GM19397 (cell line): ENCODE data around the gene IRAK2.

Experiments
- ATAC-seq: cut with Tn5 transposase; IDR thresholded peaks from one replicate; pipeline ENCODE4 v1.9.1; 2021; ENCODE audit warnings: mild to moderate bottlenecking, moderate library complexity; ENCODE audit not compliant: unreplicated experiment

Gene IRAK2

DNA sequence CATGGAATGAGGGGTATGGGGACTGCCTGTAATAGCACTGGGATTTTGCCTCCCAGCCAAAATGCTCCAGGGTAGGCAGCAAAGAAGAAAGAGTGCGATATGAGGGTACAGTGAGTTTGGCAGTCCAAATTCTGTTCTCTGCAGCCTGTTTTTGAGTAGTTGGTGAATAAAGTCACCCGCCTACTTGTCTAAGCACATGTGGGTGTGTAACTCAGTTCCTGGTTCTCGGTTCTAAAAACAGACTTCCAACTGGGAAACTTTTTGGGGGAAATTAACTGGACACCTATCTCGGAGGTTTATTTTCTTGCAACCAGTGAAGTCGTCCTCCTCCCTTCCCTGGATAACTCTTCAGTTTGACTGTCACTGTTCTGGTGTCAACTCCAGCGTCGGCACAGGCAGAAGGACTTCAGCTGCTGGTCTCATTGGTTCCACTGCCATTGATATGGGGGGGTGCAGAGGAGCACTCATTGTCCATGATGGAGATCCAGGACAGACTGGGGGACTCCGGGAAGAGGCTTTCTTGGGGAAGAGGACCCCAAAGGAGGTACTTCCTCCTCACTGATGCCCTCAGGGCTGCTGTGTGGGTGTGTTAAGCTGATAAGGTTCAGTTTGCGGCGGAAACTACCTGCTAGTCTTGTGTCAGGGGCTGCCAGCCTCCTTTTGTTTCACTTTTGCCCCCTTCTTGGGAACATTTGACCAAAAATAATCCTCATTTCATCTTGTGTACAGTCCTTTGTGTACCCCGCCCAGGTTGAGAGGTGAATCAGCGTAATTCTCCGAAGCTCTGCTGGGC is 114.9 kb downstream of the IRAK2 start:
- ATAC-seq = no peak

DNA sequence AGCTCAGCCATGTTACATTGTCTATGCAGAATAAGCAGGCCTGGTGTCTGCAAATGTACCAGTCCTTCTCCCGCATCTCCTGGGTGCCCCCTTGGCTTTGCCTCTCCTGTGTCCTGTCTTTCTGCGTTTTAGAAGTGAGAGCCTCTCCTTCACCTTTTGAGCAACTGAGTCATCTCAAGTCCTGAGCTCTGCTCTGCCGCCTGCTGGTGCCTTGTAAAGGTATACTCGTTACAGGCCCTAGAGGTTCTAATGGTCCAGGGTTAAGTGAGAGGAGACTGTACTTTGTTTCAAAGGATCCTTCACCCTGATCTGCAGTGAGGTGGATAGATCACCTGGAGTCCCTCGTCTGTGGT is 115.4 kb downstream of the IRAK2 start:
- no peak for ATAC-seq

- no peak for ATAC-seq
Measured at GRCh38 chr3:10280571-10280970, 115.9 kb downstream of the IRAK2 start.

DNA sequence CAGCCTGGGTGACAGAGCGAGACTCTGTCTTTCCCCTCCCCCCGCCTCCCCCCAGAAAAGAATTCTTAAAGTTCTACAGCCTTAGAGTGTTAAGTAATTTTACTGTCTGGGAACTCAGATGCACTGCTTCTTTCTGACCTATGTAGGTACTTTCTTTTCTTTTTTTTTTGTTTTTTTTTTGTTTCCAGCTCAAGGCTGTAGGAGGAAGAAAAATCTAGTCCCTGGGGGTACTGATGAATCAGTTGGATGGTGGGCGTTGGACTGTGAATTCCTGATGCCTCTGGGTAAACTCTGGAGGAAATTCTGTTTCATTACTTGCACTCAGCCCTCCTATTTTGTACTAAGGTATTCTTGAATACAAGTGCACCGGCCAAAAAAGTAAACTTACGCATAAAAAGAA is 117.2 kb downstream of the IRAK2 start:
- no peak for ATAC-seq

GRCh38 chr3:10283638-10284037 is 118.9 kb downstream of the IRAK2 start:
- ATAC-seq = no peak

- ATAC-seq = no peak
Measured at GRCh38 chr3:10284496-10284895, 119.8 kb downstream of the IRAK2 start.

- no peak for ATAC-seq
Measured at GRCh38 chr3:10285272-10286132, 120.8 kb downstream of the IRAK2 start.

DNA sequence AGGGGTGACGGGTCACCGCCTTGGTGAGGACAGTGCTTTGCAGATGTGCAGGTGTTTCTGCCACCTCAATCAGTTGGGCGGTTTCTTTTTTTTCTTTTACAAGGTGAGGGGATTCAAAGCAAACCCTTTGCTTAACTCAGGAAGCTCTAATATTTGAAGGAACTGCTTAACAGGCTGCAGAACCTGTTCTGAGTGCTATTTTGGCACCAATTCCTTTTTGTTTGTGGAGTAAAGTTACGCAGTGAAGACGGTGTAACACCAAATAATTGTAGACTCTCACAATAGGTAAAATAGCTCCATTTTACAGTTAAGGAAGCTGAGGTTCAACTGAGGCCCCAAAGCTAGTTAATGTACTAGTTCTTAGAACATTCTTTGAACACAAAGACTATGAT is 121.4 kb downstream of the IRAK2 start:
- ATAC-seq = no peak

DNA sequence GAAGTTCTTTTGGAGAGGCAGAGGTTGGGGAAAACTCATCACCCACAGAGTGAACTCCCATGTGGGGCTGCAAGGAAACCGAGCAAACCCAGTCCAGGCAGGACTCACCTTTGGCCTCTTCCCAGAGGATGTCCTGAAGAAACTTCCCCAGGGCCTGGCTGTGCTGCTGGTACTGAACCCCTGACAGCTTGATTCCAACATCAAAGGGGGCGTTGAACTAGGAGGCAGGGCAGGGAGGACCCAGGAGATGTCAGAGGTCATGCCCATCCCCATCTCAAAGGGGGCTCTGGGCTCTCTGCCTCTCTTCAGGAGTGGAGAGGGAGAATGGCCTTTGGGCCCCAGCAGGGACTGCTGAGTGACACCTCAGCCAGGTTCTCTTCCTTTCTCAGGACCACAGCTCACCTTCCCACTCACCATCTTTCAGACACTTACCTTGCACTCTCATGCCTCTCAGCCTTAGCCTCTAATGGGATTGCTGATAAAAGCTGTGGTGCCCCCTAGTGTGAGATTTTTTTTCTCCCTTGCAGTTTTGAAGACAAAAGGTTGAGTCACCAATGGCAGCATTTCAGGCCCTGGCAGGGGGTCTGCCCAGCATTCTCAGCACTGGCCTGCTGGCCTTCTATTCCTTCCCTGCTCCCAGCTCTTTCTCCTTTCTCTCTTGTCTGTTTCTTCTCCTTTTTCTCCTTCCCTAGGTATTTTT is 122.0 kb downstream of the IRAK2 start:
- ATAC-seq = no peak

DNA sequence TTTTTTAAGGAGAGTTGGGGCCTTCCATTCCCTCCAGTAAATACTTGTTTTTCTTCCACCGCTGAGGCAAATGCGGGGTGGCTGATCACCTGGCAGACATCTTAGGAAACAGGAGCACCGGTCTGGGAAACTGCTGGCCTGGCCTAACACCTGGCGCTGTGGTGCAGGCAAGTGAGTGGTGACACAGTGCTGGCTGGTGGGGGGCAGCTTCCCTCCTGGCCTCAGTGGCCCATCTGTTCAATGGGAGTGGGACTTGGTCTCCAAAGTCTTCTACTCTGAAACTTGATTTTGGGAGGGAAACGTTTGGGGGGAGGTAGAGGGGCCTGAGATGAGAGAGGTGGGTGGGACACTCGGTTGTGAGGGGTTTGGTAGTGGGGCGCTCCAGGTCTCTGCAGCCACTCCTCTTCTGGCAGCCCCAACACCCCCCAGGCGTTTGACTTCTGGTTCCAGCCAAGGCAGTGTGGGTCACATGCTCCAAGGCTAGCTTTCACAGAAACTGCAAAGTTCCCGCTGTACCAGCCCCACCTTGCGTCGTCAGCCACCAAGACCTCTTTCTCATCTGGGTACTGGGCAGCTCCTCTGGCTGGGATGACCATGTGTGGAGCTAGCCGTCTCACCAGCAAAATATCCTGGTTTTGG is 123.3 kb downstream of the IRAK2 start:
- ATAC-seq = no peak

GRCh38 chr3:10288575-10288960 is 123.8 kb downstream of the IRAK2 start:
- ATAC-seq = no peak

GRCh38 chr3:10289077-10289476 is 124.4 kb downstream of the IRAK2 start:
- ATAC-seq = no peak

DNA sequence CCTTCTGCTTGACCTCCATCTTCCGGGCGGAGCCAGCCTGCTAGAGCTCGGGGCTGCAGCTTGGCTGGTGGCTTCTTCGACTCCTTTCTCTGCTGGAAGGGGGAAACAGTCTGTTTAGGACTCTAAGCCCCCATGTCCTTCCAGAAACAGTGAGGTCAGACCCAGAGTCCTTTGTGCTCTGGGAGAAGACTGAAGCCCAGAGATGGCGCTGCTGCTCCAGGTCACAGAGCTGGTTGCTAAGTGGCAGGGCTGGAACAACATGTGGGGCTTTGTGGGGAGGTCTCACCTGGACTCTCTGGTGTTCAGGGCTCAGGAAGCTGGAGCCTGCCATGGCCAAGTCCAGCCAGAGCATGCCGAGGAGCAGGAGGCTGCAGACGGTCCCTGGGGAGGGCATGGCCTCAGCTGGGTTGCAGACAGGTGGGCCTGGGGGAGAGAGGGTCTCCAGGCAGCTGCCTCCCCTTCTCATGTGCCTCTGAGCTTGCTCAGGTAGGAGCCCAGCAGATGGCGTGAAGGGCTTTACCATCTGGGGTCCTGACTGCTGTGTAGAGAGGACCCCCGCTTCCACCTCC is 125.2 kb downstream of the IRAK2 start:
- ATAC-seq = no peak

- ATAC-seq = no peak
Measured at GRCh38 chr3:10290481-10291176, 125.9 kb downstream of the IRAK2 start.

- ATAC-seq = no peak
Measured at GRCh38 chr3:10291641-10292040, 126.9 kb downstream of the IRAK2 start.

DNA sequence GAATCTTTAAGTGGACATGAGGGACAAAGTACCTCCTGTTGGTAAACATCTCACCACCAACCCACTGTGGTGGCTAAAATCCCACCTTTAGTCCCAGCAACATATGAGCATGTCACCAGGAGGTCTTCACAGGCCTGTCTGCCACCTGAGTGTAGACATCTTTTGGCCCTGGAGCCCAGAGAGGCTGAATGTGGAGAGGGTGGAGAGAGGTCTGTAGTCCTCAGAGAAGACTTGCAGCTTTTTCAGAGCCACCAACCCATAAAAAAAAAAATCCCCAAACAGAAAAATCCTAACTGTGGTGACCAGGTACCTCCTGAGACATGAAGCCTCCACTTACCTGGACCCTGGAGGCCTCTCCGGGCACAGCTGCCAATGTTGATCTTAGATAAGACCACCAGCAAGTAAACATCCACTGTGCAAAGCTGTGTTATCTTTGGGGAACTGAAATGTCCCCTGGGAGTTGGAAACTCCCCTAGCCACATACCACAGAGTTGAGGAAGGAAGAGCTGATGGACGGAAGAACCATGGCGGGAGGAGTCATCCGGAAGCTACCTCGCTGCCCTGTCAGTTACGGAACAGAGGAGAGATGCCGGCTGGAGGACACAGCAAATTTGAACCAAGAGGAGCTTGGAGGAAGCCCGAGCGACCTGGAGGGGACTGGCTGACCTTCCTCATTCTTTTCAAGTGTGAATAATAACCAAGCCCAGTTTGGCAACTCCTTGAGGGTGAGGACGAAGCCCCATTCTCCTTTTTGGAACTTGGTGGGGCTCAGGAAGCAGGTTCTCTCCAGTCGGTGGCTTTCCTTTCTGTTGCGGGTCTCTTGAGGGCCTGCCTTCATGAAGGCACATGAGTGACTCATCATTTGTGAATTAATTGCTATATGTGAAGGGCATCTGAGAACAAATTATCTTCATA is 128.0 kb downstream of the IRAK2 start, which contains the start of gene GHRL:
GHRL (minus strand) TSS at position 443 of the 915 bp plus-strand sequence. CDS start 2,767 bp downstream, outside the sequence.
- ATAC-seq = peak; percentile 77
